GM06990 (cell line): ENCODE measurements around the gene VAX1.
A peak's percentile ranks its signal among the peaks of the same experiment; 100 is the strongest.

Experiments used
- DNase-seq: peaks from one replicate; pipeline ENCODE4 v3.0.0-alpha.2; 2011; ENCODE audit not compliant: insufficient read length; ENCODE audit errors: extremely low read depth
- H3K27me3 ChIP-seq: replicated peaks from 2 replicates; pipeline ENCODE4 v1.6.0; 2011; ENCODE audit warnings: low read length; ENCODE audit not compliant: control insufficient read depth, insufficient read depth
- H3K36me3 ChIP-seq: 2 replicates; pipeline ENCODE4 v1.5.1; 2011; ENCODE audit warnings: low read length; ENCODE audit not compliant: control insufficient read depth, insufficient read depth
- H3K4me3 ChIP-seq: replicated peaks from 2 replicates; pipeline ENCODE4 v1.5.1; 2011; ENCODE audit warnings: low read depth, mild to moderate bottlenecking, control low read depth, low read length
- CTCF ChIP-seq: IDR thresholded peaks from 2 replicates; pipeline ENCODE4 v1.5.1; 2011; ENCODE audit warnings: low read length, control low read depth, mild to moderate bottlenecking, inconsistent platforms; ENCODE audit not compliant: insufficient read depth, poor library complexity, severe bottlenecking

VAX1 gene

GRCh38 chr10:117134306-117135025 is 3.6 kb downstream of the VAX1 start:
- Histone ChIP-seq H3K36me3 (no peaks in the 10 kb centered on the region), H3K27me3 (no peaks in the 10 kb centered on the region; the same call in 1 of the 2 replicates), H3K4me3 (no peak overlapping the region)
- TF ChIP-seq CTCF, result no peak
- DNase-seq, result peak; percentile 14

GRCh38 chr10:117134056-117134305 is 4.1 kb downstream of the VAX1 start:
- no peak for DNase-seq
- no peaks in the 10 kb centered on the region for H3K36me3 ChIP-seq
- no peaks in the 10 kb centered on the region; the same call in 1 of the 2 replicates for H3K27me3 ChIP-seq
- no peak for TF ChIP-seq CTCF
- H3K4me3 ChIP-seq, result no peak overlapping the region

- Histone ChIP-seq H3K27me3 (no peaks in the 10 kb centered on the region; the same call in 1 of the 2 replicates), H3K36me3 (no peaks in the 10 kb centered on the region), H3K4me3 (no peak overlapping the region)
- no peak for TF ChIP-seq CTCF
- no peak for DNase-seq
Measured at GRCh38 chr10:117133273-117134055, 4.6 kb downstream of the VAX1 start.

- Histone ChIP-seq H3K4me3 (no peak overlapping the region), H3K36me3 (no peaks in the 10 kb centered on the region), H3K27me3 (no peaks in the 10 kb centered on the region; the same call in 1 of the 2 replicates)
- no peak for DNase-seq
- no peak for TF ChIP-seq CTCF
Measured at GRCh38 chr10:117132751-117133231, 5.3 kb downstream of the VAX1 start.

- no peak for TF ChIP-seq CTCF
- Histone ChIP-seq H3K4me3 (no peak overlapping the region), H3K36me3 (no peaks in the 10 kb centered on the region), H3K27me3 (no peaks in the 10 kb centered on the region; the same call in 1 of the 2 replicates)
- peak; percentile 6 for DNase-seq
Measured at GRCh38 chr10:117131376-117132327, 6.4 kb downstream of the VAX1 start.
